Muscle layer of colon (tissue), 2 donors: Measurements from ENCODE around the gene CYP2A7.
"Not testable (repeated sequence)": the region's sequence is repeated elsewhere in the genome, so short reads cannot be mapped to it uniquely, and the experiment has no call there.

Source experiments
- H3K27ac ChIP-seq: one replicate; pipeline ENCODE4 v1.7.0; 2013; ENCODE audit warnings: low read depth, mild to moderate bottlenecking, low read length, moderate library complexity
- H3K27me3 ChIP-seq, 2 donors: one replicate each; pipeline ENCODE4 v1.7.0; 2013; ENCODE audit warnings: low read length in 2 of 2, mild to moderate bottlenecking in 2 of 2; ENCODE audit not compliant: insufficient read depth in 2 of 2, control insufficient read depth in 1 of 2
- H3K36me3 ChIP-seq: one replicate; pipeline ENCODE4 v1.7.0; 2013; ENCODE audit warnings: mild to moderate bottlenecking, low read length; ENCODE audit not compliant: insufficient read depth
- H3K4me1 ChIP-seq: one replicate; pipeline ENCODE4 v1.7.0; 2013; ENCODE audit warnings: mild to moderate bottlenecking, low read length; ENCODE audit not compliant: insufficient read depth
- H3K4me3 ChIP-seq, 2 donors: one replicate each; pipeline ENCODE4 v1.7.0; 2013; ENCODE audit warnings: low read length in 2 of 2, low read depth in 1 of 2, mild to moderate bottlenecking in 1 of 2, moderate library complexity in 1 of 2
- H3K9ac ChIP-seq: one replicate; pipeline ENCODE4 v1.7.0; 2013; ENCODE audit warnings: low read length
- H3K9me3 ChIP-seq: one replicate; pipeline ENCODE4 v1.7.0; 2013; ENCODE audit warnings: mild to moderate bottlenecking, low read length
- donor health status: abdominal sarcoma.
- donor health status: Adenocarcinoma of cecum.

Gene CYP2A7

DNA sequence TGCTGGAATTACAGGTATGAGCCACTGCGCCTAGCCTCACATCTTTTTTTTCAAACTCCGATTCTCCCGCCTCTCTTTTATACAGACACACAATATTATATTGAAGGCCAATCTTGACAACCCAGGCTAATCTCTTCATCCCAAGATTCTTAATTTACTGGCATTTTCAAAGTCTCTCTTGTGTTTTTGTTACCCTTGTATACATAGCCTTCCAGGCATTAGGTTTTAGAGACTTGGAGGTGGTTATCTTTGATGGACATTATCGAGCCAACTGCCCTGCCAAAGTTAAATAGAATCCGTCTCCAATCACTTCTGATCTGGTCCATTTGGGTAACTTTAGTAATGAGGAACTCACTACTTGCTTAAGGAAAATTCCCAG, 14.4 kb upstream of the CYP2A7 start:
- H3K4me1 ChIP-seq = no peaks in the 10 kb centered on the region
- no peak overlapping the region for H3K27ac ChIP-seq

DNA sequence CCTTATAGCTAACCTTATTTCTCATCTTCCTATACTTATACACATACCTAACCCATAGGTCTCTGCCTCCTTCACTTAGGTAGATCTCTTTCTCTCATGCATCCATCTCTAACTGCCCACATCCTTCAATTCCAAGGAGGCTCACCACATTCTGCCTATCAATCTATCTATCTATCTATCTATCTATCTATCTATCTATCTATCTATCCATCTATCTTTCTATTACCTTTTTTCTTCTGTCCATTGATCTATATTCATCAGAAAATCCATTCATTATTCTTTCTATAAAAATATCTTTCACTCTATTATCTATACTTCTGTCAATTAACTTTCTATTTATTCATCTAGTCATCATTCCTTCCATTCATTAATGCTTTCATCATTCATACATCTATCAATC, 11.1 kb upstream of the CYP2A7 start:
- H3K36me3 ChIP-seq = no peaks in the 10 kb centered on the region
- no peak overlapping the region for H3K9ac ChIP-seq
- H3K4me3 ChIP-seq = no peak overlapping the region
- no peak overlapping the region for H3K27ac ChIP-seq
- H3K4me1 ChIP-seq = no peaks in the 10 kb centered on the region
- H3K9me3 ChIP-seq = no peaks in the 10 kb centered on the region
- H3K27me3 ChIP-seq = no peaks in the 10 kb centered on the region

More for the DNA sequence above, 14.4 kb upstream of the CYP2A7 start:
- H3K9me3 ChIP-seq = no peaks in the 10 kb centered on the region
- H3K36me3 ChIP-seq = no peaks in the 10 kb centered on the region
- H3K4me3 ChIP-seq = no peak overlapping the region
- H3K9ac ChIP-seq = no peak overlapping the region
- no peaks in the 10 kb centered on the region for H3K27me3 ChIP-seq

DNA sequence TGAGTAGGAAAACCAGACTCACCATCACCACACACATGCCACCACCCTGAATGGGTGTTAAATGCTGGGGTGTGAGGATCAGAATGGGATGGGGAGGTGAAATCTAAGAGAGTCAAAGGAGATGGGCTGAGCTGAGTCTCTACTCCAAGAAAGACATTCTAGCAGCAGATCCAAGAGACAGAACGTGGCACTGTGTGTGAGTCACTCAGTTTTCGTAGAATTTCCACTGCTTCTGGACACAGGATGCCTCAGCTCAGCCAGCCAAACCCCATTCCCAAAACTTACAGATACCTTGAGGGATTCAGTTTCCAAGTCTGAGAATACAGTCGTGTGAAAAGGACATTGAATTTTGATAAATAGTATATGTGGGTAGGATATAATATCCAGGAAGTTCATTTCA, 7.3 kb upstream of the CYP2A7 start:
- Histone ChIP-seq H3K4me1 (no peaks in the 10 kb centered on the region), H3K4me3 (no peak overlapping the region), H3K27me3 (no peaks in the 10 kb centered on the region), H3K36me3 (no peaks in the 10 kb centered on the region), H3K27ac (no peak overlapping the region), H3K9ac (no peak overlapping the region), H3K9me3 (no peaks in the 10 kb centered on the region)

DNA sequence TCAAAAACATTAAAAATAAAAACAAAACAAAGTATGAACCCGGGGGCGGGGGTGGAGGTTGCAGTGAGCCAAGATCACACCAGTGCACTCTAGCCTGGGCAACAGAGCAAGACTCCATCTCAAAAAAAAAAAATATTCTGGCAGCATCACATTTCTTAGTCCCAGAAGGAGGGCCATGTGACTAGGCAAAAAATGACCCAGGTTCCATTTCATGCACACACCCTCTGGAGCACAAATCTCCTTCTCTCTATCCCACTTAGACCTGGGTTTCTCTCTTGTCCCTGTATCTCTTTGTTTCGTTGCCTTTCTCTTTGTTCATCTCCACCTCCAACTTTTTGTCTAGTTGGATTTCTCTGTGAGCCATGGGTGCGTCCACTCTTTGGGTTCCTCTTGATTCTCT, 6.2 kb upstream of the CYP2A7 start:
- Histone ChIP-seq H3K27me3 (no peaks in the 10 kb centered on the region), H3K9ac (no peak overlapping the region), H3K4me3 (no peak overlapping the region), H3K36me3 (no peaks in the 10 kb centered on the region), H3K27ac (no peak overlapping the region), H3K9me3 (no peaks in the 10 kb centered on the region), H3K4me1 (no peaks in the 10 kb centered on the region)

DNA sequence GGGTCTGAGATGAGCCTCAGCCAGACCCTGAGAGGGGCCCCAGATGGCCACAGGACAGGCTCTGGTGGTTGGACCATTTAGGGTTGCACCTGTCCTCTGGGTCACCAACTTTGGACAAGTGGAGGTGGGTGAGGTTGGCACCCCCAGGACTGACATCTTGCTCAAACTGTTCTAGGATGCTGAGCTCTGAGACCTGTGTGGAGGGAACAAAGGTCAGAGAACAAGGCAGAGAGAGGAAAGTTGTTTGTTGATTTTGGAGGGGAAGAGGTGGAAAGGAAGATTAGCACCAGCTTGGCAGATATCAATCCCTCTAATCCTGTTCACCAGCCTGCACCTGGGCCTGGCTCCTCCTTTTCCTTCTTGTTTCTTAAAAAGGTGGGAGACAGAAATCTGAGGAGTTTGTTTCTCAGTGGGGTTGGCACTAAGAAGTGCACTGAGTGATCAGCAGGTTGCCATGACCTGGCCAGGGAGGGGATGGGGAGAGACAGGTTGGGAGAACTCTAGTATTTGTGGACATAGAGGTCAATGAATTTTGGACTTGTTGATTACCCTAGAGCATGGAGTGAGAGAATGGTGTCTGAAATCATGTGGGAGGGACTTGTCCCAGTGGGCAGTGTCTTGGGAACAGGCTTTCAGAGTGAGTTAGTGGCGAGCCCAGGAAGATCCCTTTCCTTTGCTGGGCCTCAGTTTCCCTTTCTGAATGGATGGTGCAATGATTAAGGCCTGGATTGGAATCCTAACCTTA, 2.3 kb upstream of the CYP2A7 start:
- H3K27ac ChIP-seq, H3K4me1 ChIP-seq, H3K36me3 ChIP-seq, H3K9ac ChIP-seq, H3K9me3 ChIP-seq, H3K4me3 ChIP-seq, H3K27me3 ChIP-seq: not testable (repeated sequence)

DNA sequence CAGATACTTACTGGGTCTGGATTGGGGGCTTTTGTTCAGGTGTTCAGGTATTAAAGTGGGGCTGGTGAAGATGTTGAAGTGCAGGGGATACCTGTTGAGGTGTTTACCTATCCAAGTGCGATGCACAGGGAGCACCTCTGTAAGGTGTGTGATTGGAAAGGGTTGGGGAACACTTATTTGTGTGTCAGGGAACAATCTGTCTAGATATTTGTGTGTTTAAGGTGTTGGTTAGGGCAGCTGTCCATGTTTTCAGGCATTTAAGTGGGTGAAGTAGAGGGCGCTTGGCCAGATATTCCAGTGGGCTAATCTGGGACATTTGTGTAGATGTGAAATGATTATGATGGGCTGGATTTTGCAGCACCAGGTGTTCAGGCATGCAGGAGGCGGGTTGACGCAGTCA, 2.7 kb downstream of the CYP2A7 start:
- not testable (repeated sequence) for H3K27ac ChIP-seq, H3K9me3 ChIP-seq, H3K27me3 ChIP-seq, H3K9ac ChIP-seq, H3K4me3 ChIP-seq, H3K4me1 ChIP-seq, H3K36me3 ChIP-seq

DNA sequence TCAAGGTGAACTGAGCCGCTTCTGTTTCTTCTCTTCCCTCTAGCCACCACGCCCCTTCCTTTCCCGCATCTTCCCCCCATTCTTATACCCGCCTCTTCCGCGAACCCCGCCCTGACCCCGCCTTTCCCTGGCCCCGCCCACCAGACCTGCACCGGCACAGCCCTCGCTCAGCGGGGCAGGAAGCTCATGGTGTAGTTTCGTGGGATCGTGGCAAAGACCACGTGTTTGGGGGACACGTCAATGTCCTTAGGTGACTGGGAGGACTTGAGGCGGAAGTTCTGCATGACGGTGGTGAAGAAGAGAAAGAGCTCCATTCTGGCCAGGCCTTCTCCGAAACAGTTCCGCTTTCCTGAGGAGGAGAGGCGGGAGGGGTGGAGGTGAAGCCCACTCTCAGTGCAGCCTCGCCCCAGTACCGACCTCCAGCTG, 6.5 kb downstream of the CYP2A7 start:
- not testable (repeated sequence) for H3K27me3 ChIP-seq, H3K4me1 ChIP-seq, H3K27ac ChIP-seq, H3K9ac ChIP-seq, H3K9me3 ChIP-seq, H3K36me3 ChIP-seq, H3K4me3 ChIP-seq

DNA sequence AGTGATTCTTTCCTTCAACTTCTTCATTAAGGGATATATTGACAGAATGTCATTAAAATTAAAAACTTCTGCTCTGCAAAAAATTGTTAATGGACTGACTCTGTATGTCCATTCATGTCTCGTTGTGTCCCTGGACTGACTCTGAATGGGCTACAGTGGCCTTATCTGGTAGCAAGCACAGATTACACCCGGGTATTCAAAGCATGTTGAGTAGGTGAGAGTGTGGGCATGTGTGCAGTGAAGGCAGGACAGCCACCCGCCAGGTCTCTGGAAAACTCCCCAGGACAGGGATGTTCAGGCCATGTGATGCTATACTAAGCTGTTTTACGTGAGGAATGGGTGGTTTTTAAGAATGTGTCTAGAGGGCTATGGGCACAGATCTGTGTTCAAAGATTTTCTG, 7.2 kb downstream of the CYP2A7 start:
- H3K27ac ChIP-seq, H3K4me3 ChIP-seq, H3K36me3 ChIP-seq, H3K9ac ChIP-seq, H3K4me1 ChIP-seq, H3K9me3 ChIP-seq, H3K27me3 ChIP-seq: not testable (repeated sequence)

DNA sequence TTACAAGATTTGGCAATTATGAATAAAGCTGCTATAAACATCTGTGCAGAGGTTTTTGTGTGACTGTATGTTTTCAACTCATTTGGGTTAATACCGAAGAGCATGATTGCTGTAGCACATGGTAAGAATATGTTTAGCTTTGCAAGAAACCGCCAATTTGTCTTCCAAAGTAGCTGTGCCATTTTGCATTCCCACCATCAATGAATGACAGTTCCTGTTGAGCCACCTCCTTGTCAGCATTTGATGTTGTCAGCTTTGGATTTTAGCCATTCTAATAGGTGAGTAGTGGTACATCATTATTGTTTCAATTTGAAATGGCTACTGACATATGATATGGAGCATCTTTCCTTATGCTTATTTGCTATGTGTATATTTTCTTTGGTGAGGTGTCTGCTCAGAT, 8.2 kb downstream of the CYP2A7 start:
- H3K9ac ChIP-seq, H3K4me3 ChIP-seq, H3K36me3 ChIP-seq, H3K27ac ChIP-seq, H3K4me1 ChIP-seq, H3K9me3 ChIP-seq, H3K27me3 ChIP-seq: not testable (repeated sequence)

DNA sequence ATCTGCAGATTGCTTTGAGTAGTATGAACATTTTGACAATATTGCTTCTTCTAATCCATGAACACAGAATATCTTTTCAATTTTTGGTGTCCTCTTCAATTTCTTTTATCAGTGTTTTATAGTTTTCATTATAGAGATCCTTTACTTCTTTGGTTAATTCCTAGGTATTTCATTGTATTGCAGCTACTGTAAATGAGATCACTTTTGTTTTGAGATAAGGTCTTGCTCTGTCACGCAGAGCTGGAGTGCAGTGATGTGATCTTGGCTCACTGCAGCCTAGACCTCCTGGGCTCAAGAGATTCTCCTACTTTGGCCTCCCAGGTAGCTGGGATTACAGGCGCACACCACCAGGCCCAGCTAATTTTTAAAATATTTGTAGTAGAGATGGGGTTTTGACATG, 9.8 kb downstream of the CYP2A7 start:
- no peak overlapping the region for H3K27ac ChIP-seq
- H3K4me1 ChIP-seq = no peaks in the 10 kb centered on the region
- no peaks in the 10 kb centered on the region for H3K27me3 ChIP-seq
- H3K9ac ChIP-seq = no peak overlapping the region
- no peaks in the 10 kb centered on the region for H3K9me3 ChIP-seq
- no peaks in the 10 kb centered on the region for H3K36me3 ChIP-seq
- no peak overlapping the region for H3K4me3 ChIP-seq

DNA sequence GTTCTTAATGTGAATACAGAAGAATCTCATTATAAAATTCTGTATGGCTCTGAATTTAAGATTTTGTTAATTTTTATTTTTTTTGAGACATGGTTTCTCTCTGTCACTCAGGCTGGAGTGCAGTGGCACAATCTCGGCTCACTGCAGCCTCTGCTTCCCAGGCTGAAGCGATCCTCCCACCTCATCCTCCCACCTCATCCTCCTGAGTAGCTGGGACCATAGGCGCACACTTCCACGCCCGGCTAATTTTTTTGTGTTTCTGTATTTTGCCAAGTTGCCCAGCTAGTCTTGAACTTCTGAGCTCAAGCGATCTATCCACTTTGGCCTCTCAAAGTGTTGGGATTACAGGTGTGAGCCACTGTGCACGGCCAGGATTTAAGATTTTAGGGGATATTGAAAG, 14.3 kb downstream of the CYP2A7 start:
- Histone ChIP-seq H3K9ac (no peak overlapping the region), H3K4me3 (no peak overlapping the region), H3K4me1 (no peaks in the 10 kb centered on the region), H3K9me3 (no peaks in the 10 kb centered on the region), H3K27me3 (no peaks in the 10 kb centered on the region), H3K36me3 (no peaks in the 10 kb centered on the region), H3K27ac (no peak overlapping the region)

DNA sequence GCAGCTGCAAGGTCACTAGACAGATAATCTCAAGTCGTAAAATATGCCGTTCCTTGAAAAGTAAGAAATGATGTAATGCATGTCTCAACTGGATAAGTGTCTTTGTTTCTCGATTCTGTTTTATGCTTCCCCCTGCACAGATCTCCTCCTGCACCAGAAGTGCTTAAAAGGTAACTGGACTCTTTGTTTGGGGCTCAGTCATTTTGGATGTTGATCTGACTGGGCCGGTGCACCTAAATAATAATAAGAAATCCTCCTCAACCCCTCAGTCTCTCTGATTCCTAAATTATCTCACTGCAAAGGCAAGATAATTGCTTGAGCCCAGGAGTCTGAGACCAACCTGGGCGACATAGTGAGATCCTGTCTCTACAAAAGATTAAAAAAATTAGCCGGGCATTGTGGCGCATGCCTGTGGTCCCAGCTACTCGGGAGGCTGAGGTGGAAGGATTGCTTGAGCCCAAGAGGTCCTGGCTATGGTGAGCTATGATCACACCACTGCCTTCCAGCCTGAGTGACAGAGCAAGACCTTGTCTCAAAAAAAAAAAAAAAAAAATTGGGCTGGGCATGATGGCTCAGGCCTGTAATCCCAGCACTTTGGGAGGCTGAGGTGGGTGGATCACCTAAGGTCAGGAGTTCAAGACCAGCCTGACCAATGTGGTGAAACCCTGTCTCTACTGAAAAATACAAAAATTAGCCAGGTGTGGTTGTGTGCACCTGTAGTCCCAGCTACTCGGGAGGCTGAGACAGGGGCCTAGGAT, 17.1 kb downstream of the CYP2A7 start:
- H3K27ac ChIP-seq, H3K9me3 ChIP-seq, H3K4me3 ChIP-seq, H3K9ac ChIP-seq, H3K4me1 ChIP-seq, H3K36me3 ChIP-seq, H3K27me3 ChIP-seq: not testable (repeated sequence)
